ENCODE results near the gene ZMYM2.

ZMYM2 gene

GRCh38 chr13:20044086-20044485 lies 85.6 kb downstream of the ZMYM2 start:
- FAIRE-seq, result no peak
- TF ChIP-seq POLR2A (IDR thresholded peaks at IDR 0.05; ENCODE audit: low read depth, low read length), result no peak
- DNase-seq (ENCODE audit: insufficient read length, low spot score), result no peak

DNA sequence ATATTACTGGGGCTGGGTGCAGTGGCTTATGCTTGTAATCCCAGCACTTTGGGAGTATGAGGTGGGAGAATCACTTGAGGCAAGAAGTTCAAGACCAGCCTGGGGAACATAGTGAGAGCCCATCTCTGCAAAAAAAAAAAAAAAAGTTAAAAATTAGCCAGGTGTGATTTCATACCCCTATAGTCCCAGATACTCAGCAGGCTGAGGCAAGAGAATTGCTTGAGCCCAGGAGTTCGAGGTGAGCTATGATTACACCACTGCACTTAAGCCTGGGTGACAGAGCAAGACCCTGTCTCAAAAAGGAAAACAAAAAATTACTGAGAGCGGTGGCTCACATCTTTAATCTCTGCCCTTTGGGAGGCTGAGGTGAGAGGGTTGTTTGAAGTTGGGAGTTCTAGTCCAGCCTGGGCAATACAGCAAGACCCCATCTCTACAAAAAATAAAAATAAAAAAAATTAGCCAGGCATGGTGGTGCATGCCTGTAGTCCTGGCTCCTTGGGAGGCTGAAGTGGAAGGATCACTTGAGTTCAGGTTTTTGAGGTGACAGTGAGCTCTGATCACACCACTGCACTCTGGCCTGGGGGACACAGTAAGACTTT lies 87.5 kb downstream of the ZMYM2 start:
- FAIRE-seq (no peak), DNase-seq (ENCODE audit: insufficient read length, low spot score) (no peak)
- TF ChIP-seq POLR2A (IDR thresholded peaks at IDR 0.05; ENCODE audit: low read depth, low read length), result no peak

DNA sequence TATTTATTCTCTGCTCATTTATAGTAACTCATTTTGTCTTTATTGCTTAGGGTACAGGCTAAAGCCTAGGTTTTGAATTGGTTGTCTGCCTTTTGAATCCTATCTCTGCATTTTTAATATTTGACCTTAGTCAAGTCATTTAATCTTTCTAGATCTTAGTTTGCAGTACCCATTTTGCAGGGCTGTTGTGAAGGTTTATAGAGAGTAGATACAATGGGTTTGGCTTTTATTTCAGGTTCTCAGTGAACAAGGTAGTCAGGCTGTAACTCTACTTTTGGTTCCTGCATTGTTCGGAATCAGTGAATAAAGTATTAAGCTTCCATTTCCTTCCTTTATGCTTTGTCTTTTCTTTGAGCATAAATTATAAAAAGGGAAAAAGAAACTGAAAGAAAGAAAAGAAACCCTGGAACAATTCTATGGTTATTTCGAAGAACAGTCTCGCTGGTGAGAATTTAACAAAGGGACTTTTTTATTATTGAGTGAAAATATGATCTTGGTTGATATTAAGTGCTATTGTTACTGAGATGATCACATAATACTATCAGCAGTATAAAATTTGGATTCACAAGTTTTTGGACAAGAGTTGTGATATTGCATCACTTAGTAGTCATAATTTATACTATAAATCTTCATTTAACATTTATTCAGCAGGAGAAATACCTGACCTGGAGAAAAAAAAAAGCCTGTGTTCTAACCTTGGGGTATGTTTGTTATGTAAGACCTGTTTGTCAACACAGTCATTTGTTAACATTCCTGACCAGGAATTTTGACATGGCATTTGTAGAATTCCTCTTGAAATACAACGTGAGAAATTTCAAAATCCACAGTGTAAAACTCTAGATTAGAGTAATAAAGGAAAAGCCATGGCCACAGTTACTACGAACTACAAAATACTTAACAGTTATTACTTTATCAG lies 91.3 kb downstream of the ZMYM2 start:
- TF ChIP-seq POLR2A (IDR thresholded peaks at IDR 0.05; ENCODE audit: low read depth, low read length), result no peak
- no peak for FAIRE-seq

GRCh38 chr13:20051366-20051765 lies 92.8 kb downstream of the ZMYM2 start:
- FAIRE-seq (no peak), DNase-seq (ENCODE audit: insufficient read length, low spot score) (no peak)
- no peak for TF ChIP-seq POLR2A (IDR thresholded peaks at IDR 0.05; ENCODE audit: low read depth, low read length)

More for the DNA sequence above, 91.3 kb downstream of the ZMYM2 start:
- no peak for DNase-seq (ENCODE audit: insufficient read length, low spot score)

DNA sequence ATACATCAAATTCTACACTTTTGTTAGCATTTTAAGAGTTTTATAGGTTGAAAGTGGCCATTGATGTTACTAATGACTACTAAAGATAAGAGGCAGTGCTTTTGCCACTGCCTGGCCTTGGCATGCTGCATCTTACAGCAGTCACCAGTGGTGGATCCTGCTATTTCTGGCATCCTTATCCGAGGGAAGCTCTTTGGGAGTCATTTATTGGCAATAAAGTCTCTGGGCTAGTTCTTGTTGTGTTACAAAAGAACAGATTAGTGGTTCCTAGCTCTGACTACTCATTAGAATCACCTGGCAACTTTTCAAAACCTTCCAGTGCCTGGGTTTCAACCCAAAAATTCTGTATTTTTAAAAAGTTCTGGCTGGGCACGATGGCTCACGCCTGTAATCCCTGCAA lies 94.5 kb downstream of the ZMYM2 start:
- no peak for FAIRE-seq
- no peak for TF ChIP-seq POLR2A (IDR thresholded peaks at IDR 0.05; ENCODE audit: low read depth, low read length)
- DNase-seq (ENCODE audit: insufficient read length, low spot score), result no peak

GRCh38 chr13:20053891-20054290 lies 95.4 kb downstream of the ZMYM2 start:
- FAIRE-seq (no peak), DNase-seq (ENCODE audit: insufficient read length, low spot score) (no peak)
- no peak for TF ChIP-seq POLR2A (IDR thresholded peaks at IDR 0.05; ENCODE audit: low read depth, low read length)

DNA sequence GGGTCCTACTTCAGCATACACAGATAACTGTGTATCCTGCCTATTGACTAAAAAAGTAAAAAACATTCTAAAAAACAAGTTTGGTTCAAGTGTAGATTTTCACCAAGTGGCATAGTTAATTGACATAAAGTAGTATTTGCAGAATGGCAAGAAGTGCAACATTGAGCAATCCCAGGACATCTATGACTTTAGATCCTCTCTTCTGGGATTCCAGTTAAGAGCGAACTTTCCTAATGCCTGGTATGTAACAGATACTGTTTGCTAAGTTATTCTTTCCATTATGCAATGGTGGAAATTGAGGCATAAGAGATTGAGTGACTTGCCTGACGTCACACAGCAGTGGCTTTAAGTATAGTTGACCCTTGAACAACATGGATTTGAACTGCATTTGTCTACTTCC lies 96.1 kb downstream of the ZMYM2 start:
- DNase-seq (ENCODE audit: insufficient read length, low spot score) (no peak), FAIRE-seq (no peak)
- TF ChIP-seq POLR2A (IDR thresholded peaks at IDR 0.05; ENCODE audit: low read depth, low read length), result no peak

GRCh38 chr13:20057214-20057613 lies 98.7 kb downstream of the ZMYM2 start:
- no peak for FAIRE-seq
- no peak for TF ChIP-seq POLR2A (IDR thresholded peaks at IDR 0.05; ENCODE audit: low read depth, low read length)
- no peak for DNase-seq (ENCODE audit: insufficient read length, low spot score)

DNA sequence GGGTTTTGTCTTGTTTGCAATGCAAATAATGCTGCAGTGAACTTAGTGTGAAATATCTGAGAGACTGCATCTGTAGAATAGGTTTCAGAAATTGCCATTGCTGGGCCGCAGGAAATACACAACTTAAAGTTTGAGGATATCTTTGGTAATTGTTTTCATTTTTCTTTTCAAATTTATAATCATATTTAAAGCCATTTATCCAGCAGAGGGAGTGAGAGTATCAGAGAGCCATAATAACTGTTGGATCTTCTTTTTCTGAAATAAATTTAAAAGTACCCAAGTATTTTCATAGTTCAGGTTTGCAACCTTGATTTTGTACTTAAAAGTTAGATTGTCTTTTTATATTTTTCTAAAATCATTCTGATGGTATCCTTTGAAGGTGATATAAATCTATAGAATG lies 99.4 kb downstream of the ZMYM2 start:
- FAIRE-seq (no peak), DNase-seq (ENCODE audit: insufficient read length, low spot score) (no peak)
- no peak for TF ChIP-seq POLR2A (IDR thresholded peaks at IDR 0.05; ENCODE audit: low read depth, low read length)

GRCh38 chr13:20058476-20058875 lies 99.9 kb downstream of the ZMYM2 start:
- no peak for DNase-seq (ENCODE audit: insufficient read length, low spot score)
- no peak for TF ChIP-seq POLR2A (IDR thresholded peaks at IDR 0.05; ENCODE audit: low read depth, low read length)
- FAIRE-seq, result no peak

DNA sequence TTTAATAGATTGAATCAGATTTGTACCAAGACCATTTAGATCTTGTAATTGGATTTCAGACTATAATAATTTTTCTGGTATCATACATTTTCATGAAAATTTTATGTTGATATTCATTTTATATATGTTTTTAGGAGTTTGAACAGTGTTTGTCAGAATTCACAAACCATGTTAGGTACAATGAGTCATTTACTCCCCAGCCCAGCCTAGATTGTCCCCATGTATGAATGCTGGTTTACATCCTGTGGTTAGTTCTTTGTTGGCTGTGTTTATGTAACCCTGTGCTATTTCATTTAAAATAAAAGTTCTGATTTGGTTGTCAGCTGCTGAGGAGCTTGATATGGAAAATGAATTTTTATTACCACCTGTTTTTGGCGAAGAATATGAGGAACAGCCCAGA lies 105.6 kb downstream of the ZMYM2 start:
- DNase-seq (ENCODE audit: insufficient read length, low spot score) (no peak), FAIRE-seq (no peak)
- TF ChIP-seq POLR2A (IDR thresholded peaks at IDR 0.05; ENCODE audit: low read depth, low read length), result no peak

GRCh38 chr13:20065516-20065915 lies 107.0 kb downstream of the ZMYM2 start:
- TF ChIP-seq POLR2A (IDR thresholded peaks at IDR 0.05; ENCODE audit: low read depth, low read length), result no peak
- FAIRE-seq, result no peak
- no peak for DNase-seq (ENCODE audit: insufficient read length, low spot score)

GRCh38 chr13:20069956-20070355 lies 111.4 kb downstream of the ZMYM2 start:
- no peak for TF ChIP-seq POLR2A (IDR thresholded peaks at IDR 0.05; ENCODE audit: low read depth, low read length)
- no peak for FAIRE-seq
- no peak for DNase-seq (ENCODE audit: insufficient read length, low spot score)

DNA sequence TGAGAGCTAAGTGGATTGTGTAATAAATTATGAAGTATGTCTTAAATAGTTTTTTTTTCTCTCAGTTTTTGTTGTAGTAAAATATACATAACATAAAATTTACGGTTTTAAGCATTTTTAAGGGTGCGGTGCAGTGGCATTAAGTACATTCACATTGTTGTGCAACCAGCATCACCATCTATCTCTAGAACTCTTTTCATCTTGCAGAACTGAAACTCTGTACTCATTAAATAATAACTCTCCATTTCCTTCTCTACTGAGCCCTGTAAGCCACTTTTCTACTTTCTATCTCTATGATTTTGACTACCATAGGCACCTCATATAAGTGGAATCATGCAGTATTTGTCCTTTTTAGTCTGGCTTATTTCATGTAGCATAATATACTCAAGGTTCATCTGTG lies 115.2 kb downstream of the ZMYM2 start:
- TF ChIP-seq POLR2A (IDR thresholded peaks at IDR 0.05; ENCODE audit: low read depth, low read length), result no peak
- FAIRE-seq (no peak), DNase-seq (ENCODE audit: insufficient read length, low spot score) (no peak)

DNA sequence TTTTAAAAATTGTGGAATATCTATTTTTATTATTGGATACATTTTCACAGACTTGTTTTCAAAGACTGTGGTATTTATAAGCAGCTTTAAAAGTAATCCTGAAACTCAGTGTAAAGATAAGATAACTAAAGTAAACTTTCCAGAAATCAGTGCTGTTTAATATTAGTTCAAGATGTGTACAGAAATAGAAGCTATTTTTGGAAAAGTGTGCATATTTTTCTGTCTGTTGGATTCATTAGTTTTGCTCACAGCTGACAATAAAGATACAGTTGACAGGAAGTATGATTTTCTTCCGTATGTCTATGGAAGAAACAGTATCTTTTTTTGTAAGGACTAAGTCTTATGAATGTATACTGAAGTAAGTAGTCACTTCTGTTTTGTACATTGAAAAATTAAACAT lies 116.4 kb downstream of the ZMYM2 start:
- no peak for FAIRE-seq
- TF ChIP-seq POLR2A (IDR thresholded peaks at IDR 0.05; ENCODE audit: low read depth, low read length), result no peak
- no peak for DNase-seq (ENCODE audit: insufficient read length, low spot score)

Data from H54 (cell line).